ENCODE measurements around the gene COL1A1.

DNA sequence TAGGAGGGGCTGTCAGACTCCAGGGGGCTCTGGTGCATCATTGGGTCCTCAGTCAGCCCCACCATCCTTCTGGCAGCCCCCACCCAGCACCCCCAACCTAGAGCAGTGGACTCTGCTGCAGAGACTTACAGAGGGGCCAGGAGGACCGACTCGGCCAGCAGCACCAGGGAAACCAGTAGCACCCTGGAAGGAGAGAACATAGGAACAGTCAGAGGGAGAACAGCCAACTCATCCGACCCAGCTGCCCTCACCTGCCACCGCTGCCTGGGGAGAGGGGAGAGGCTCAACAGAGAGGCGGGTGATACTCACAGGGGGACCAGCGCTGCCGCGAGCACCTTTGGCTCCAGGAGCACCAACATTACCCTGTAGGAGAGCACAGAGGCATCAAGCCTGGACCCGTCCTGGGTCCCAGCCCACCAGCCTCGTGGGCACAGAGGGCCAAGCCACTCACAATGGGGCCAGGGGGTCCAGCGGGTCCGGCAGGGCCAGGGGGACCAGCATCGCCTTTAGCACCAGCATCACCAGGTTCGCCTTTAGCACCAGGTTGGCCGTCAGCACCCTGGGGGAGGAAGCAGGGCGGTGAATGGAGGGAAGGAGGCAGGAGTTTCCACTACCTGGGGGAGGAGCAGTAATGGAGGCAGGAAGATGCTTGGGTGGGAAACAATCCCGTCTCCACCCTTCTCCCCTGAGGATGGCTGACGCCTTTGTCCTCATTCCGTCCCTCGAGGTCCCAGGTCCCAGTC is 11.7 kb downstream of the COL1A1 start:
- TF ChIP-seq POLR2A (IDR thresholded peaks at IDR 0.05; ENCODE audit: low read length) (no peak), GATA1 (IDR thresholded peaks at IDR 0.05; ENCODE audit: low read depth, low read length) (no peak)

Data from erythroblast (primary cell).